ENCODE data around the gene CTNNA3. TPM values are rescaled to one million over a fixed set of nuclear protein-coding genes. Genes with fewer than 3 reads are reported as not detected.

Gene CTNNA3
- total RNA-seq, 6 donors from 2014 or later = 0.20 to 2.0 TPM; not detected in 4

DNA sequence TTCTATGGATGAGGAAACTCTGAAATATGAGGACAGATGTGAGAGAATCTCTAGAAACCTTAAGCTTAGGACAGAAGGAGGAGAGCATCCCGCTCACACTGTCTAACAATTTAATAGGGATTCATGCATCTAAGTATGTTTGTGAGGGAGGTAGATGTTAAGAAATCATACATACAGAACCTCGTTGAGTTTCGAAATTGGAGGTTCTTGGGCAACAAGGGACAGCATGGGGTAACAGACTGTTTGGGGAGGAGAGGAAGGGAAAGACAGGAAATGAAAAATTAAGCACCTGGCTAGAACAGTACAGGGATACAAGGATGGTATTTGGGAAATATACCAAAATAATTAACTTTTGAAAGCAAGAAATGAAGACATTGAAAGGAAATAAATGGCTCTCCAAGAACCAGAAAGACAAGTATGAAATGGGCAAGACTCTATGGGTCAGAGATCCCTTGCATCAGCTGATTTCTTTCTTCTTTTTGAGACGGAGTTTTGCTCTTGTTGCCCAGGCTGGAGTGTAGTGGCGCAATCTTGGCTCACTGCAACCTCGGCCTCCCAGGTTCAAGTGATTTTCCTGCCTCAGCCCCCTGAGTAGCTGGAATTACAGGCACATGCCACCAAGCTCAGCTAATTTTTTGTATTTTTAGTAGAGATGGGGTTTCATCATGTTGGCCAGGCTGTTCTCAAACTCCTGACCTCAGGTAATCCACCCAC is 207.9 kb downstream of the CTNNA3 start:
- 59 to 61% methylated on average over 6 of the region's 6 CpGs for WGBS, 2 donors
- peaks cover 0 to 6% (median 1%) of the 10 kb centered on the region in 4 donors for H3K4me1 ChIP-seq
- no peaks in the 10 kb centered on the region for H3K27me3 ChIP-seq
- H3K27ac ChIP-seq = no peak overlapping the region
- H3K9me3 ChIP-seq = no peaks in the 10 kb centered on the region
- peak in 1 of 2 donors; percentile 59 for DNase-seq
- no peaks in the 10 kb centered on the region for H3K36me3 ChIP-seq
- no peak overlapping the region for H3K4me3 ChIP-seq
- peak in 1 of 2 donors; percentile 8 for ATAC-seq (ENCODE audit: low FRiP score in 2 of 2)
- TF ChIP-seq, protein P1, sequence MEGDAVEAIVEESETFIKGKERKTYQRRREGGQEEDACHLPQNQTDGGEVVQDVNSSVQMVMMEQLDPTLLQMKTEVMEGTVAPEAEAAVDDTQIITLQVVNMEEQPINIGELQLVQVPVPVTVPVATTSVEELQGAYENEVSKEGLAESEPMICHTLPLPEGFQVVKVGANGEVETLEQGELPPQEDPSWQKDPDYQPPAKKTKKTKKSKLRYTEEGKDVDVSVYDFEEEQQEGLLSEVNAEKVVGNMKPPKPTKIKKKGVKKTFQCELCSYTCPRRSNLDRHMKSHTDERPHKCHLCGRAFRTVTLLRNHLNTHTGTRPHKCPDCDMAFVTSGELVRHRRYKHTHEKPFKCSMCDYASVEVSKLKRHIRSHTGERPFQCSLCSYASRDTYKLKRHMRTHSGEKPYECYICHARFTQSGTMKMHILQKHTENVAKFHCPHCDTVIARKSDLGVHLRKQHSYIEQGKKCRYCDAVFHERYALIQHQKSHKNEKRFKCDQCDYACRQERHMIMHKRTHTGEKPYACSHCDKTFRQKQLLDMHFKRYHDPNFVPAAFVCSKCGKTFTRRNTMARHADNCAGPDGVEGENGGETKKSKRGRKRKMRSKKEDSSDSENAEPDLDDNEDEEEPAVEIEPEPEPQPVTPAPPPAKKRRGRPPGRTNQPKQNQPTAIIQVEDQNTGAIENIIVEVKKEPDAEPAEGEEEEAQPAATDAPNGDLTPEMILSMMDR (IDR thresholded peaks at IDR 0.05) = no peak
- no peak for TF ChIP-seq POLR2A (IDR thresholded peaks at IDR 0.05)
- no peak for TF ChIP-seq POLR2AphosphoS5 (IDR thresholded peaks at IDR 0.05)
- no peak for TF ChIP-seq EP300 (IDR thresholded peaks at IDR 0.05)

DNA sequence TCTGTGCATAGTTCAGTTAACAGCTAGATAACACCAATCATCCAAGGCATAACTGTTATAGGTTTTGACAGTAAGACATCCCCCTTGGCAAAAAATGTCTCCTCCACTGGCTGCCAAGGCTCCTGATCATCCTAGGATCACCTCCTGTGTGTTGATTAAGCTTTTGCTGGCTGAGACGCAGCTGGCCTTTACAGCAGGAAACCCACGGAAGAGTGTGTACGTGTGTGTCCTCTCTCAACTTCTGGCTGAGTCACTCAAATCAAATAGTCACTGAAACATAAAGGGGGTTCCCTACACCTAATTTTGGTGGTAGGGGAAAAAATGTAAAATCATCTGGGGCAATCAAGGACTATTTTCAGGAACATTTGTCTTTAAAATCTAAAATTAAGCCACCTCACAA is 208.8 kb downstream of the CTNNA3 start:
- Histone ChIP-seq H3K4me1 (peaks cover 0 to 6% (median 1%) of the 10 kb centered on the region in 4 donors), H3K9me3 (no peaks in the 10 kb centered on the region), H3K27me3 (no peaks in the 10 kb centered on the region), H3K36me3 (no peaks in the 10 kb centered on the region), H3K4me3 (no peak overlapping the region), H3K27ac (no peak overlapping the region)
- ATAC-seq (ENCODE audit: low FRiP score in 2 of 2) = no peak
- WGBS, 2 donors = 38 to 53% methylated on average over 3 of the region's 3 CpGs
- DNase-seq = no peak
- TF ChIP-seq POLR2A (IDR thresholded peaks at IDR 0.05) (no peak), POLR2AphosphoS5 (IDR thresholded peaks at IDR 0.05) (no peak), EP300 (IDR thresholded peaks at IDR 0.05) (no peak)
- TF ChIP-seq, protein P1 (IDR thresholded peaks at IDR 0.05) = no peak

DNA sequence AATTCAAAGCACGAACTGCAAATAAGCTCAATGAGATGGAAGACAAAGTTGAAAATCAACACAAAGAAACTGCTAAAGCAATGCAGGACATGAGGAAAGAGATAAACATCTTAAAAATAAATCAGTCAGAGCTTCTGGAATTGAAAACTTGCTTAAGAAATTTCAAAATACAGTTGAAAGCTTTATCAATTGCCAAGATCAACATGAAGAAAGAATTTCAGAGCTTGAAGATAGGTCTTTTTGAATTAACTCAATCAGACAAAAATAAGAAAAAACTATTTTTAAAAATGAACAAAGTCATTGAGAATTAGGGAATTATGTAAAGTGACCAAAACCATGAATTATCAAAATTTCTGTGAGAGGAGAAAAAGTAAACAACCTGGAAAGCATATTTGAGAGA is 218.1 kb downstream of the CTNNA3 start:
- Histone ChIP-seq H3K36me3 (no peaks in the 10 kb centered on the region), H3K4me3 (no peak overlapping the region), H3K9me3 (peaks cover 0 to 10% (median 4%) of the 10 kb centered on the region in 4 donors), H3K27me3 (no peaks in the 10 kb centered on the region), H3K27ac (no peak overlapping the region), H3K4me1 (no peaks in the 10 kb centered on the region)
- 68 to 89% methylated on average over 1 of the region's 1 CpG for WGBS, 2 donors
- no peak for ATAC-seq (ENCODE audit: low FRiP score in 2 of 2)
- TF ChIP-seq POLR2A (IDR thresholded peaks at IDR 0.05) (no peak), EP300 (IDR thresholded peaks at IDR 0.05) (no peak), POLR2AphosphoS5 (IDR thresholded peaks at IDR 0.05) (no peak)
- TF ChIP-seq, protein P1 (IDR thresholded peaks at IDR 0.05) = no peak
- no peak for DNase-seq

DNA sequence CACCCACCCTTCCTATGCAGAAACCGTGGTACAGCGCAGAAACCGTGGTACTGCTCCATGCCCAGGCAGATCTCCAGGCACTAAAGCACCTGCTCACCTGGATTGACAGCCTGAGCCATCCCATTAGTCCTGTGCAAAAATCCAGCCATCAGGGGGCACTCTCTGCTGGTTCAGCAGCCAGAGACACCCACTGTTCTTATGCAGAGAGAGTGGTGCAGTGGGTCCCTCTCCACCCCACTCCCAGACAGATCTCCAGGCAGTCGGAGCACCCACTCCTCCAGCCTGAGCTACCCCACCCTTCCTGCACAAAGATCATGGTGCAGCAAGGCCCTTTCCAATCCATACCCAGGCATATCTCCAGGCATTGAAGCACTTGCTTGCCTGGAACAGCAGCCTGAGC is 219.8 kb downstream of the CTNNA3 start:
- no peak overlapping the region for H3K4me3 ChIP-seq
- H3K27me3 ChIP-seq = no peaks in the 10 kb centered on the region
- peak in 1 of 2 donors; percentile 61 for ATAC-seq (ENCODE audit: low FRiP score in 2 of 2)
- H3K27ac ChIP-seq = no peak overlapping the region
- peaks cover 0 to 10% (median 4%) of the 10 kb centered on the region in 4 donors for H3K9me3 ChIP-seq
- no peaks in the 10 kb centered on the region for H3K4me1 ChIP-seq
- WGBS, 2 donors = 87 to 93% methylated on average over 4 of the region's 4 CpGs
- H3K36me3 ChIP-seq = no peaks in the 10 kb centered on the region
- no peak for DNase-seq
- TF ChIP-seq POLR2AphosphoS5 (IDR thresholded peaks at IDR 0.05) = no peak

DNA sequence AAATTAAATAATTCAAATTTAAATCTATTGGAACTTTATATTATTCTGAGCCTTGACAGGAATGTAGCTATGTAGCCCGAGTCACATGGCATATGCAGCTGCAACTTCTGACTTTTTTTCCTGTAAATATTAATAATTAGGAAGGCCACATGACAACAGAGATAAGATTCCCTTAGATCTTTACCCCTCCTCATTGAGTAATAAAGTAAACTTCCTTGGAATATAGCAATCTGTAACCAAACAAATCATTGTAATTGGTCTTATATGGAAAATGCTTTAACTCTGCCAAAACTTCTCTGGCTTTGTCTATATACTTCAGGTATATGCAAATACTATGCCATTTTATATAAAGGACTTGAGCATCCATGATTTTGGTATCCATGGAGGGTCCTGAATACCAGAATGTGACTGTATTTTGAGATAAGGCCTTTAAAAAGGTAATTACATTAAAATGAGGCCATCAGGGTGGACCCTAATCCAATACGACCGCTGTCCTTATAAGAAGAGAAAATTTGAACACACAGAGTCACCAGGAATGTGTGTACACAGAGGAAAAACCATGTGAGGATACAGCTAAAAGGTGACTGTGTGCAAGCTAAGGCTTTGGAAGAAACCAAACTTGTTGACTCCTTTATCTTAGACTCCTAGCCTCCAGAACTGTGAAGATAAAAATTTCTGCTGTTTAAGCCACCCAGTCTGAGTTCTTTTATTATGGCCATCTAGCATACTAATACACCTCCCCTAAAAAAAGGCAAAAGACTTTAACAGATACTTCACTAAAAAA is 222.0 kb downstream of the CTNNA3 start:
- Histone ChIP-seq H3K4me1 (no peaks in the 10 kb centered on the region), H3K27ac (no peak overlapping the region), H3K9me3 (peaks cover 0 to 10% (median 4%) of the 10 kb centered on the region in 4 donors), H3K4me3 (no peak overlapping the region), H3K27me3 (no peaks in the 10 kb centered on the region), H3K36me3 (no peaks in the 10 kb centered on the region)
- TF ChIP-seq POLR2A (IDR thresholded peaks at IDR 0.05) (no peak), EP300 (IDR thresholded peaks at IDR 0.05) (no peak), POLR2AphosphoS5 (IDR thresholded peaks at IDR 0.05) (no peak)
- TF ChIP-seq, protein P1 (IDR thresholded peaks at IDR 0.05) = no peak
- 70 to 85% methylated on average over 3 of the region's 3 CpGs for WGBS, 2 donors
- DNase-seq (no peak), ATAC-seq (ENCODE audit: low FRiP score in 2 of 2) (no peak)

Data from upper lobe of left lung (tissue), 6 donors.